ENCODE results near the gene GLP2R.

GRCh38 chr17:9917801-9918200, 92.1 kb downstream of the GLP2R start:
- TF ChIP-seq EZH2phosphoT487 (IDR thresholded peaks at IDR 0.05; ENCODE audit: borderline replicate concordance, low read length) (no peak), CTCF (conservative IDR thresholded peaks at IDR 0.05; ENCODE audit: low read depth, low read length) (no peak)

Measured in PC-3 (cell line).